IPS-20b (cell line): ENCODE results near the gene PSMB3.
"Not testable (repeated sequence)": the region's sequence is repeated elsewhere in the genome, so short reads cannot be mapped to it uniquely, and the experiment has no call there.

Source experiments
- H3K27ac ChIP-seq: one replicate; pipeline ENCODE4 v1.5.1; 2013; ENCODE audit warnings: low read length
- H3K27me3 ChIP-seq: 2 replicates; pipeline ENCODE4 v1.6.1; 2013; ENCODE audit warnings: mild to moderate bottlenecking, low read length, inconsistent platforms; ENCODE audit not compliant: insufficient read depth
- H3K36me3 ChIP-seq: 2 replicates; pipeline ENCODE4 v1.6.1; 2013; ENCODE audit warnings: low read depth, mild to moderate bottlenecking, inconsistent platforms, low read length, moderate library complexity; ENCODE audit not compliant: insufficient read depth
- H3K4me1 ChIP-seq: 2 replicates; pipeline ENCODE4 v1.6.1; 2013; ENCODE audit warnings: mild to moderate bottlenecking, control low read depth, inconsistent platforms, low read length, moderate library complexity; ENCODE audit not compliant: insufficient read depth
- H3K4me3 ChIP-seq: 2 replicates; pipeline ENCODE4 v1.5.1; 2013; ENCODE audit warnings: mild to moderate bottlenecking, low read length, inconsistent platforms
- H3K9ac ChIP-seq: 2 replicates; pipeline ENCODE4 v1.6.1; 2013; ENCODE audit warnings: low read depth, mild to moderate bottlenecking, inconsistent platforms, low read length, moderate library complexity
- H3K9me3 ChIP-seq: 2 replicates; pipeline ENCODE4 v1.6.1; 2013; ENCODE audit warnings: mild to moderate bottlenecking, low read depth, low read length, inconsistent platforms; ENCODE audit not compliant: insufficient read depth

The PSMB3 gene

DNA sequence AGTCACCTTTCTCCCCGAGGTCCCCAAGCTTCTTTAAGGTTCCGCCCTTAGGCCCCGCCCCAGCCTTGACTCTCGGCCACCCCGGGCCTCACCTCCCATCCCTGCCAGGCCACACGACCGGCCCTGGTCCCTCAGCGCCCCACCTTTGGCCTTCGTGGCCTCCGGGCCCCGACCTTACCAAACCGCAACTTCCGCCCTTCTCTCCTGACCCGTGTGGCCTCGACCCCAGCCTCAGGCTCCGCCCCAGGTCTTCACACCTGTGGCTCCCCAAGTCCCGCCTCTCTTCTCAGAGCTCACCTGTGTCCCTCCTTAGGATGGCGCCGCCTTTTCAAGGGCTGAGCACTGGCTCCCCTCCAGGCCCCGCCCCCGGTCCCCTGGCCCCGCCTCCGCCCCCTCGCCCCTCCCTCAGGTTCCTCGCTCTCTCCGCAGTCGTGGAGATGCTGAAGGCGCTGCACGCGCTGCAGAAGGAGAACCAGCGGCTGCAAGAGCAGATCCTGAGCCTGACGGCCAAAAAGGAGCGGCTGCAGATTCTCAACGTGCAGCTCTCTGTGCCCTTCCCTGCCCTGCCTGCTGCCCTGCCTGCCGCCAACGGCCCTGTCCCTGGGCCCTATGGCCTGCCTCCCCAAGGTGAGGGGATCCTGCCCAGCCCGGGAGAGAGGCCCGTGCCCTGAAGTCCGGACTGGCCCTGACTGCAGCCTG lies 32.4 kb upstream of the PSMB3 start:
- H3K27me3 ChIP-seq, result peaks cover 19% of the 10 kb centered on the region

DNA sequence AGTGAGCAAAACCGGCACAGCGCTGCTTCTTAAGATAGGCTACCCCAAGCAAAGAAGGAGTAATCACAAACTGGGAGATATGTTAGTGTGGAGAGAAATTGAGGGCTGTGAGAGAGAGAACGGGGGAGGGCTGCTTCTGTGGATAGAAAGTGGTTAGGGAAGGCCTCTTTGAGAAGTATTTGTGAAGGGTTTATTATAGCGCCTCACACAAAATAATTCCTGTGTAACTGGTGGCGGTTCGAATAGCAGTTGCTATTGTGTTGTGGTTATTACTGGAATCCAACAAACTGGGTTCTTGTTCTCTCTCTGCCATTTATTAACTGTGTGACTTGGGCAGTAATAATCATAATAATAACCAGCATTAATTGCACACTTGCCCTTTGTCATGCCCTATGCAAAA lies 31.6 kb upstream of the PSMB3 start:
- no peaks in the 10 kb centered on the region for H3K36me3 ChIP-seq
- peaks cover 6% of the 10 kb centered on the region; the same call in 1 of the 2 replicates for H3K4me1 ChIP-seq
- H3K27ac ChIP-seq, result no peak overlapping the region
- no peak overlapping the region for H3K9ac ChIP-seq
- H3K4me3 ChIP-seq, result no peak overlapping the region
- H3K27me3 ChIP-seq, result peaks cover 19% of the 10 kb centered on the region
- H3K9me3 ChIP-seq, result no peaks in the 10 kb centered on the region

More for the DNA sequence above, 32.4 kb upstream of the PSMB3 start:
- no peaks in the 10 kb centered on the region for H3K9me3 ChIP-seq
- H3K4me3 ChIP-seq, result peak overlapping the region; percentile 48; the same call in 1 of the 2 replicates
- H3K9ac ChIP-seq, result no peak overlapping the region
- peaks cover 11% of the 10 kb centered on the region; the same call in 1 of the 2 replicates for H3K4me1 ChIP-seq
- H3K27ac ChIP-seq, result no peak overlapping the region
- no peaks in the 10 kb centered on the region for H3K36me3 ChIP-seq

GRCh38 chr17:38721802-38722201 lies 30.7 kb upstream of the PSMB3 start:
- H3K9ac ChIP-seq, result no peak overlapping the region
- H3K27me3 ChIP-seq, result peaks cover 17% of the 10 kb centered on the region
- H3K4me1 ChIP-seq, result peaks cover 6% of the 10 kb centered on the region; the same call in 1 of the 2 replicates
- H3K4me3 ChIP-seq, result no peak overlapping the region
- H3K9me3 ChIP-seq, result no peaks in the 10 kb centered on the region
- H3K27ac ChIP-seq, result no peak overlapping the region
- H3K36me3 ChIP-seq, result no peaks in the 10 kb centered on the region

- Histone ChIP-seq H3K4me3 (no peak overlapping the region), H3K4me1 (no peaks in the 10 kb centered on the region; the same call in 1 of the 2 replicates), H3K27ac (no peak overlapping the region), H3K27me3 (peaks cover 33% of the 10 kb centered on the region), H3K36me3 (no peaks in the 10 kb centered on the region), H3K9me3 (no peaks in the 10 kb centered on the region), H3K9ac (no peak overlapping the region)
These were observed 28.1 kb upstream of the PSMB3 start for GRCh38 chr17:38724337-38724988.

- Histone ChIP-seq H3K9me3 (no peaks in the 10 kb centered on the region), H3K4me3 (no peak overlapping the region), H3K27ac (no peak overlapping the region), H3K4me1 (no peaks in the 10 kb centered on the region), H3K9ac (no peak overlapping the region), H3K36me3 (no peaks in the 10 kb centered on the region), H3K27me3 (peaks cover 35% of the 10 kb centered on the region)
These were observed 27.5 kb upstream of the PSMB3 start for GRCh38 chr17:38725066-38725465.

DNA sequence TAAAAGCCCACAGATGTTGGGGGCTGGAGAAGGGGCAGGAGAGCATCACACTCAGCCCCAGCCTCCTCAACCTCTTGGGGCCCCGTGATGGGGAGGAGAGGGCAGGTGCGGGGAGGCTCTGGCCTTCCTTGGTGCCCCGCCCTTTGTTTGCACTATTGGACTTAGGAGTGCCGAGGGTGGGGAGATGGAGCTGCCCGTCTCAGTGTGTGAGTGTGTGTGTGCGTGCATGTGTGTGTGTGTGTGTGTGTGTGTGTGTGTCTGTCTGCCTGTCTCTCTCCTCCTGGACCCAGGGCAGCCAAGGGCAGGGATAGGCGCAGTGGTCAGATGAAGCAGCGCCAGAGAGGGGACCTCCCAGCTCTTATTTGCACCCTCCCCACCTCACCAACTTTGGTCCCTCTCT lies 26.4 kb upstream of the PSMB3 start:
- not testable (repeated sequence) for H3K27ac ChIP-seq

DNA sequence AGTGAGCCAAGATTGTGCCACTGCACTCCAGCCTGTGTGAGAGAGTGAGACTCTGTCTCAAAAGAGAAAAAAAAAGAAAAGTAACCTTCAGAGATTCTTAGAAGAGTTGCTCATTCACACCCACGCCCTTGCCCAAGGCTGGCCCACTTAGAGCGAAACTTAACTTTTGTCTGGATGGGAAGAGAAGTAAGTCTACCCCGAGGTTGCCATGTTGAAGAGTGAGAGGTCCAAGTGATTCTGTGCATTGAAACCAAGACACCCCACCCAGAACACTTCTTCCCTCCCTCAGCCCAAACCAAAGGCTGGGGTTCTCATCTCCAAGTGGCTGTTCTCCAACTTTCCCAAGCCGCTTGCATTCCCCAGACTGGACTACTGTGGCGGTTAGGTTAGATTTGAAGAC lies 24.8 kb upstream of the PSMB3 start:
- Histone ChIP-seq H3K9ac (no peak overlapping the region), H3K4me1 (no peaks in the 10 kb centered on the region), H3K9me3 (no peaks in the 10 kb centered on the region), H3K4me3 (no peak overlapping the region), H3K27me3 (peaks cover 21% of the 10 kb centered on the region), H3K27ac (no peak overlapping the region), H3K36me3 (peaks cover 2% of the 10 kb centered on the region; the same call in 1 of the 2 replicates)

More for the DNA sequence above, 26.4 kb upstream of the PSMB3 start:
- H3K9ac ChIP-seq, H3K36me3 ChIP-seq, H3K9me3 ChIP-seq, H3K4me3 ChIP-seq, H3K4me1 ChIP-seq: not testable (repeated sequence)
- peaks cover 26% of the 10 kb centered on the region for H3K27me3 ChIP-seq

DNA sequence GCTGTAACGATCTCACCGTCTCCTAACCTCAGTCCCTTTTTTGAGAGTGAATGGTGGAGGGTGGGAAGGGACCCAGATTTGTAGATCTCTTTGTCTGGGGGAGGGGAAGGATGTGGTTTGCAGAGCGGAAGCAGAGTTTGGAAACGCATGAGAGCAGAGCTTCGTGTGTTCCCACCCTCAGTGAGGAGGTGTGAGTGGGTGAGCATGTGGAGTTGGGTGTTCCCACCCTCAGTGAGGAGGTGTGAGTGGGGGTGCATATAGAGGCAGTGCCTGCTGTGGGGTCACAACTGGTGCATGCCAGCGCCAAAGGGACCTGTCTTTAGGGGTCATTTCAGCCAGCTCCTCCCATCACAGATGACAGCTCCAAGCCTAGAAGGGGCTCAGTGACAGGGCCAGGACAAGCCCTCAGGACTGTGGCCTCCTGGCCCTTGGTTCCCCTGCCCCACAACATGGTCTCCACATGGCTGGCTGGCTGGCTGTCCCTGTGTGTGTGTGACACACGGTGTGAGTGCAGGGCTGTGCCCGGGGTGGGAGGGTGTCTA lies 24.2 kb upstream of the PSMB3 start:
- H3K4me3 ChIP-seq, result no peak overlapping the region
- H3K27ac ChIP-seq, result no peak overlapping the region
- peaks cover 9% of the 10 kb centered on the region for H3K36me3 ChIP-seq
- H3K9ac ChIP-seq, result no peak overlapping the region
- peaks cover 21% of the 10 kb centered on the region for H3K27me3 ChIP-seq
- no peaks in the 10 kb centered on the region for H3K4me1 ChIP-seq
- H3K9me3 ChIP-seq, result no peaks in the 10 kb centered on the region

- no peaks in the 10 kb centered on the region for H3K9me3 ChIP-seq
- H3K9ac ChIP-seq, result peak overlapping the region; percentile 56; the same call in 1 of the 2 replicates
- H3K36me3 ChIP-seq, result peaks cover 19% of the 10 kb centered on the region
- no peaks in the 10 kb centered on the region for H3K4me1 ChIP-seq
- no peak overlapping the region for H3K27ac ChIP-seq
- peaks cover 21% of the 10 kb centered on the region for H3K27me3 ChIP-seq
- H3K4me3 ChIP-seq, result peak overlapping the region; percentile 69
These were observed 23.1 kb upstream of the PSMB3 start for GRCh38 chr17:38729368-38729885.

GRCh38 chr17:38729886-38730525 lies 22.5 kb upstream of the PSMB3 start, which contains the start of gene CISD3:
CISD3 (plus strand) TSS chr17:38730341; CDS start chr17:38730359, 18 bp downstream.
- Histone ChIP-seq H3K4me1 (no peaks in the 10 kb centered on the region), H3K4me3 (peak within 1 kb of the TSS; percentile 85), H3K36me3 (peaks cover 23% of the 10 kb centered on the region), H3K27me3 (peaks cover 21% of the 10 kb centered on the region), H3K9ac (peak within 1 kb of the TSS; percentile 77; the same call in 1 of the 2 replicates), H3K9me3 (no peaks in the 10 kb centered on the region), H3K27ac (no peak within 1 kb of the TSS)
